Measurements from ENCODE around the gene ADCY3.

The ADCY3 gene

GRCh38 chr2:24898122-24899109 lies 21.6 kb downstream of the ADCY3 start:
- no peak for DNase-seq (ENCODE audit: insufficient read length)
- TF ChIP-seq POLR2AphosphoS5 (IDR thresholded peaks at IDR 0.05; ENCODE audit: low read depth, low read length) (no peak), TAF1 (IDR thresholded peaks at IDR 0.05; ENCODE audit: borderline replicate concordance, low read depth, low read length) (no peak), POLR2A (IDR thresholded peaks at IDR 0.05; ENCODE audit: low read depth, low read length) (no peak)
- FAIRE-seq, result no peak

GRCh38 chr2:24894750-24895149 lies 25.3 kb downstream of the ADCY3 start:
- TF ChIP-seq POLR2AphosphoS5 (IDR thresholded peaks at IDR 0.05; ENCODE audit: low read depth, low read length) (no peak), POLR2A (IDR thresholded peaks at IDR 0.05; ENCODE audit: low read depth, low read length) (no peak), TAF1 (IDR thresholded peaks at IDR 0.05; ENCODE audit: borderline replicate concordance, low read depth, low read length) (no peak)
- FAIRE-seq (no peak), DNase-seq (ENCODE audit: insufficient read length) (no peak)

- DNase-seq (ENCODE audit: insufficient read length) (no peak), FAIRE-seq (no peak)
- no peak for TF ChIP-seq POLR2AphosphoS5 (IDR thresholded peaks at IDR 0.05; ENCODE audit: low read depth, low read length)
- no peak for TF ChIP-seq POLR2A (IDR thresholded peaks at IDR 0.05; ENCODE audit: low read depth, low read length)
- no peak for TF ChIP-seq TAF1 (IDR thresholded peaks at IDR 0.05; ENCODE audit: borderline replicate concordance, low read depth, low read length)
Measured at GRCh38 chr2:24893934-24894333, 26.1 kb downstream of the ADCY3 start.

GRCh38 chr2:24892928-24893327 lies 27.1 kb downstream of the ADCY3 start:
- DNase-seq (ENCODE audit: insufficient read length) (no peak), FAIRE-seq (no peak)
- TF ChIP-seq POLR2A (IDR thresholded peaks at IDR 0.05; ENCODE audit: low read depth, low read length), result no peak
- TF ChIP-seq POLR2AphosphoS5 (IDR thresholded peaks at IDR 0.05; ENCODE audit: low read depth, low read length), result no peak

- FAIRE-seq (no peak), DNase-seq (ENCODE audit: insufficient read length) (no peak)
- TF ChIP-seq TAF1 (IDR thresholded peaks at IDR 0.05; ENCODE audit: borderline replicate concordance, low read depth, low read length) (no peak), POLR2AphosphoS5 (IDR thresholded peaks at IDR 0.05; ENCODE audit: low read depth, low read length) (no peak), POLR2A (IDR thresholded peaks at IDR 0.05; ENCODE audit: low read depth, low read length) (no peak)
Measured at GRCh38 chr2:24891201-24891600, 28.8 kb downstream of the ADCY3 start.

GRCh38 chr2:24889221-24889620 lies 30.8 kb downstream of the ADCY3 start:
- DNase-seq (ENCODE audit: insufficient read length) (no peak), FAIRE-seq (no peak)
- TF ChIP-seq POLR2AphosphoS5 (IDR thresholded peaks at IDR 0.05; ENCODE audit: low read depth, low read length) (no peak), POLR2A (IDR thresholded peaks at IDR 0.05; ENCODE audit: low read depth, low read length) (no peak), TAF1 (IDR thresholded peaks at IDR 0.05; ENCODE audit: borderline replicate concordance, low read depth, low read length) (no peak)

GRCh38 chr2:24888177-24888576 lies 31.9 kb downstream of the ADCY3 start:
- FAIRE-seq (no peak), DNase-seq (ENCODE audit: insufficient read length) (no peak)
- TF ChIP-seq TAF1 (IDR thresholded peaks at IDR 0.05; ENCODE audit: borderline replicate concordance, low read depth, low read length) (no peak), POLR2A (IDR thresholded peaks at IDR 0.05; ENCODE audit: low read depth, low read length) (no peak), POLR2AphosphoS5 (IDR thresholded peaks at IDR 0.05; ENCODE audit: low read depth, low read length) (no peak)

GRCh38 chr2:24887307-24887874 lies 32.6 kb downstream of the ADCY3 start:
- no peak for FAIRE-seq
- no peak for TF ChIP-seq POLR2A (IDR thresholded peaks at IDR 0.05; ENCODE audit: low read depth, low read length)
- no peak for TF ChIP-seq POLR2AphosphoS5 (IDR thresholded peaks at IDR 0.05; ENCODE audit: low read depth, low read length)
- TF ChIP-seq TAF1 (IDR thresholded peaks at IDR 0.05; ENCODE audit: borderline replicate concordance, low read depth, low read length), result no peak
- no peak for DNase-seq (ENCODE audit: insufficient read length)

GRCh38 chr2:24886691-24887304 lies 33.2 kb downstream of the ADCY3 start:
- TF ChIP-seq POLR2A (IDR thresholded peaks at IDR 0.05; ENCODE audit: low read depth, low read length), result peak; percentile 53; the same call in 1 of the 2 replicates
- TF ChIP-seq TAF1 (IDR thresholded peaks at IDR 0.05; ENCODE audit: borderline replicate concordance, low read depth, low read length), result no peak
- TF ChIP-seq POLR2AphosphoS5 (IDR thresholded peaks at IDR 0.05; ENCODE audit: low read depth, low read length), result no peak; the same call in 1 of the 2 replicates
- DNase-seq (ENCODE audit: insufficient read length) (no peak), FAIRE-seq (peak; percentile 63)

- FAIRE-seq, result no peak
- no peak for DNase-seq (ENCODE audit: insufficient read length)
Measured at GRCh38 chr2:24886126-24886501, 33.9 kb downstream of the ADCY3 start.

More at GRCh38 chr2:24886126-24886501, 33.9 kb downstream of the ADCY3 start:
- TF ChIP-seq TAF1 (IDR thresholded peaks at IDR 0.05; ENCODE audit: borderline replicate concordance, low read depth, low read length), result no peak
- TF ChIP-seq POLR2A (IDR thresholded peaks at IDR 0.05; ENCODE audit: low read depth, low read length), result no peak
- no peak for TF ChIP-seq POLR2AphosphoS5 (IDR thresholded peaks at IDR 0.05; ENCODE audit: low read depth, low read length)

Data from GM12892 (cell line).